SW480 (cell line): Measurements from ENCODE around the gene LMX1B.

Source experiments
- DNase-seq: peaks from one replicate; pipeline ENCODE4 v3.0.0-alpha.2; 2016; ENCODE audit warnings: low spot score

Gene LMX1B

DNA sequence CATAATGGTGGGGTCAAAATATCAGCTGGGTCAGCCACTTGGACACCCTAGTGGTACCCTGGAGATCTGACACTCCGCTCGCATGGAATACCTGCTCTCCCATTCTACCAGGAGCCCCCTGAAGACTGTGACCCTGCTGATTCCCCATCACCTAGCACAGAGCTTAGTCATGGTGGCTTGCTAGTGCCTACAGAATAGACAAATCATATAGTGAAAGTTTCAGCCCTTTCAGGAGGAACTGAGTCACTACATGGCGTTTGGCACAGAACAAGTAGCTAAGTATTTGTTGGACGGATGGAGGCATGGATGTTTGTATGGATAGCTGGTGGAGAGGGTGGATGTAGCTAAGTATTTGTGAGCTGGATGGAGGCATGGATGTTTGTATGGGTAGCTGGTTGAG lies 65.3 kb downstream of the LMX1B start:
- no peak for DNase-seq

DNA sequence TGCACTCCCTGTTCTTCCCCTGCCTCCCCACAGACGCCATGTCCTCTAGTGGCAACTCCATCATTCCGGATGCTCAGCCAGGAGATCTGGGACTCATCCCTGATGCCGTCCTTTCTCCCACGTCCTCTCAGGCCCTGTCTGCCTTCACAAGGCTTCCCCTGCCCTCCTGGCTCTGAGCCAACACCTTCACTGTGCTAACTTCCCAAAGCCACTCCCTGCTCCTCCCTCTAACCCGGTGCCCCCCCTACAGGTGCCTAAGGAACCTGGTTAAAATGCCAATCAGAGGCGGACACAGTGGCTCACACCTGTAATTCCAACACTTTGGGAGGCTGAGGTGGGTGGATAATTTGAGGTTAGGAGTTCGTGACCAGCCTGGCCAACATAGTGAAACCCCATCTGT lies 67.6 kb downstream of the LMX1B start:
- no peak for DNase-seq

DNA sequence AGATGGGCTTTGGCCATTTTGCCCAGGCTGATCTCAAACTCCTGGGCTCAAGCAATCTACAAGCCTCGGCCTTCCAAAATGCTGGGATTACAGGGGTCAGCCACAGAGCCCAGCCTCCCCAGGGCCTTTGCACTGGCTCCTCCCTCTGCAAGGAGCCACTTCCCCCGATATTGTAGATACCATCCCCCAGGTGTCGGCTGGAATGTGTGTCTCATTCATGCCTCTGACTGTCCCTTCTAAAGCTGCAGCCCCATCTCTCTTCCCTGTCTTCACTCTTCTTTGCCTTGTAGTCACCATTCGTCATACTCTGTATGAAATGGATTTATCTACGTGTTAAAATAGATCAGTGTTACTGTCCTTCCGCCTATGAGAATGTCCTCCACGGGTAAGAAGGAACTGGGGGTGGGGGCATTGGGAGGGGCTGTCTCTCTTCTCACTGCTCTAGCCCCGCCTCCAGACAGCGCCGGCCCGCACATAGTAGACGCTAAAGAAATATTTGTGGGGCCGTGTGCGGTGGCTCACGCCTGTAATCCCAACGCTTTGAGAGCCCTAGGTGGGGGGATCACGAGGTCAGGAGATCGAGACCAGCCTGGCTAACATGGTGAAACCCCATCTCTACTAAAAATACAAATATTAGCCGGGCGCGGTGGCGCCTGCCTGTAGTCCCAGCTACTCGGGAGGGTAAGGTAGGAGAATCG lies 68.5 kb downstream of the LMX1B start:
- no peak for DNase-seq

DNA sequence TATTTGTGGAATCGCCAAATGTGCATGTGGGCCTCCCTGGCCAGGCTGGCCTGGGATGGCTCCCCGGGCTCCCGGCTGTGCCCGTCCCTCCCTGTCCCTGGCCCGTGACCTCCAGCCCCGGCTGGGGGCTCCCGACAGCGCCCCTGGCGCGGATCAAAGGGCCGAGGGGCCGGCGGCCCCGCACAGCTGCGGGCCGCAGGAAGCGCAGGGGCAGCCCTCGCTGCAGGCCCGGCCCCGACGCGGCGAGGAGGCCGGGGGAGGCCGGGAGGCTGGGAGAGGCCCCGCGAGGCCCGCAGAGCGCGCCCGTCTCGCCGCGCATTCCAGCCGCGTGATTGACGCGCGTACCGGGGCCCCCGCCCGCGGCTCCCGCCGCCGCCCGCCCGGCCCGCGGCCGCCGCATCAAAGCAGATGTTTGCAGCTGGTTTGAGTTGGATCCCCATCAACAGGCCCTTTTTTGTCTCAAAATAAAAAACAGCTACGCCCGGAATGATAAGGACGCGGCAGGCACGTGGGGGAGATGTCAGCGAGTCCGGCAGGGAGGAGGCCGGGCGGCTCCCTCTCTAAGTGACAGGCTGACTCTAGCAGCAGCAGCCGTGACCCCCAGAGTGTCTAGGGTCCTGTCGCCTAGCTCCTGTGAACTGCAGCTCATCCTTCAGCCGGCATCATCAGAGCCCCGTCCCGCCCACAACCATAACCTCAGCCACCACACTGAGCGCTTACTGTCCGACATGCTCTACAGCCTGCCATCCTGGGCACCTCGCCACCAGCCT lies 69.4 kb downstream of the LMX1B start:
- DNase-seq, result peak; percentile 43

DNA sequence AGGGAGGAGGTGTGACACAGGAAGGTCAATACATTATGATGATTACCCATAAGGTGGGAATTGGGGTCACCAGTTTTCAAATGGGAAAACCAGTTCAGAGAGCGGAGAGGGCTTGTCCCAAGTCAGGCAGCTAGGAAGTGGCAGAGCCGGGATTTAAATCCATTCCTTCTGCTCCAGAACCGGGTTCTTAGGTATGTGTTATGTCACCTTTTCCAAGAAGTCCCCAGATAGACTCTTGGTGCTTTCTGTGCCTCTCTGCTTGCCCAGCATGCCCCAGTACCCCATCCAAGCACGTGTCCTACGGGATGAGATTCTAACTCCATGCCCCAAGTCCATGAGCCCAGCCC lies 69.9 kb downstream of the LMX1B start:
- DNase-seq, result no peak

DNA sequence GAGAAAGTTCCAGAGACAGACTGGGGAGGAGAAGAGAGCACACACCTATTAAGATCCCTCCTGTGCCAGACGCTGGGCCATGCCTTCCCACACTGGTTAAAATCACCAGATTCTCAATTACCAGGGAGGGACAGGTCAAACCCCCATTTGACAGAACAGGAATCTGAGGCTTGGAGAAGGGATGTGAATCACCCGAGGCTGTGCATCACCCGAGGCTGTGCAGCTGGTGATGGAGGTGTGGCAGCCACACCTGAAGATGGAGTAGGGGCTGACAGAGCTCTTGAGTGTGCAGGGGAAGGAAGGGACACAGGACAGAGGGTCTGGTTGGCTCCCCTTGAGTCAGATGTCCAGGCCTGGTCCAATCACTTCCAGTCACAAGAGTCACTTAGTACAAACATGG lies 70.6 kb downstream of the LMX1B start:
- no peak for DNase-seq

DNA sequence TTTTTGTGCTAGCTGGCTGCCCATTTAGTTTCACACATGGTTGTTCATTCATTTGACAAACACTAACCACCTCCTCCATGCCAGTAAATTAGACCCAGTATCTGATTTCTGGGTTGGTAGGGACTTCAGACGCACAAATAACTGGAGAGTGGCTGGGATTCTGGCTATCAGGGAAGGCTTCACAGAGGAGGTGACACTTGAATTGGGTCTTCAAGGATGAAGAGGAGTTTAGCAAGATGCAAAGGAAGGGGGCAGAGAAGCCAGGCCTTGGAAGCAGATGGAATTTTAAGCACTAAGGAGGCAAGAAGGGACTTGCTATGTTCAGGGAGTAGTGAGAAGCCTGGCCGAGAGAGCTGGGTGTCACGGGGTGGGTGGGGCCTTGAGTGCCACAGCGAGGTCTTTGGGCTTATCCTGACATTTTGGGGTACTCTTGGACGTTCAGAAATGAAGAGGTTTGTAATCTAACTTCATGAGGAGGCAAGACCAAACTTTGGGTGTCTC lies 71.3 kb downstream of the LMX1B start:
- no peak for DNase-seq

DNA sequence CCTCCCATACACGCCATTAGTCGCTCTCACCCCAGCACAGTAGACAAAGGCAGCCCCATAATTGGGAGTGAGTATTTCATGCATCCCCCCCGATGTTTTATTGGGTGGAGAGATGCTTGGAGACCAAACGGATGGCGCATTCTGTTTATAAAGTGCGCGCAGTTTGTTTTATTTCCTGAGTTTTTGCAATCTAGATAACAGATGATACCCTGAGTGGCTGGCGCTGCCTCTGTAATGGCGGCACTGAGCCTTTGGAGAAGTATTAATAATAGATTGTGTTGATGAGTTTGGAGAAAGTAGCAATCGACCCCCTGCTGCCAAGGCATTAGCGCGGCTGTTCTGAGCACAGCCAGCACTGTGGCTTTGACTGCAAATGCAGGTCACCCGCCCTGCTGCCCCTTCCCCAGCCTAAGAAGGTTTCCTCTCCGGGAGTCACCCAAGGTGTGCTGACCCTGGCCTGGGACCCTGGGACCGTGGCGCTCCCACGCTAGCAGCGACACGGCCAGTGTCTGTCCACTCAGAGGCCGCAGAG lies 74.3 kb downstream of the LMX1B start:
- DNase-seq, result no peak

DNA sequence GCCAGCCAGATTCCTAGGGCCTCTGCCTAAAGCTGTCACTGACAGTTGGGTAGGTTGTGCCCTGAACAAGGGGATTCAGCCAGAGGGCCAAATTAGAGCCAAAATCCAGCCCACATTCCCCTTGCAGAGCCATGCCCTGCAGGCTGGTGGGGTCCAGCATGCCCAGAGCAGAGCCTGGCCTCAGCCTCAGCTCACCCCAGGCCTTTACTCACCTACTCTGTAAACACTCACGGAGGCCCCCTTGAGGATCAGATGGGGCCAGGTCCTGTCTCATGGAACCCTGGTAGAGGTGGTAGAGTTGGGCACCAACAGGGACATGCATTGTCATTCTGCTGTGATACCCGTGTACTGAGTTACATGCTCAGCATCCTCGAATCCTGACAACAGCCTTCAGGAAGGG lies 74.9 kb downstream of the LMX1B start:
- no peak for DNase-seq

DNA sequence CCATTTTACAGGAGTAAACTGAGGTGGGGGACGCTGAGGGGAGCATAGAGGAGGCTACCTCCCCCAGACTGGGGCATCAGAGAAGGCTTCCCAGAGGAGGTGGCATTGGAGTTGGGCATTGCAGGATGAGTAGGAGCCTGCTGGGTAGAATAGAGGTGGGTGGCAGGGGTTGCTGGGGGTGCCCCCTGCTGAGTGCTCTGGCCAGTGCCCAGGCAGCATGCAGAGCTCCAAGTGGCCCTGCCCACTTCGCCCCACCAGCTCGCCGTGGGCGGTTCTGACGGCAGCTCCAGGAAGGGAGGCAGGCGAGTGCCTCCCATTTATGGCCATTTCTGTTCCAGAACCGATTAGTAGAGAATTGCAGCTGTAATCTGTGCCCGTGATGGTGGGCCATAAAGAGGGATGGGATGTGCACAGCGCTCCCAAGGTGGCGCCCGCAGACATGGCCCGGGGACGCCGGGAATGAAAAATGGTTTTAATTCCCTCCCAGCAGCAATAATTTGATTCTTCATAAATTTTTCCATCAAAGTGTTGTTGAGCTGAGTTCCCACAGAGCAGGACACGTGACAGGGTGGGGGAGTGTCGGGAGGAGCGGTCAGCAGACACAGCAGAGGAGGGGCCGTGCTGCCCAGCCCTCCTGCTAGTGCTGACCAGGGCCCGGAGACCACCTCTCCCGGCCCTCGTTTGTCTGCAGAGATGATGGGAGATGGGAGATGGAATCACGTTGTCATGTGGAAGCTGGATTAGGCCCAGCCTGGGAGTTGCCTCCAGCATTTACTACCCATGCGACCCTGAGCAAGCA lies 75.5 kb downstream of the LMX1B start:
- DNase-seq, result no peak

DNA sequence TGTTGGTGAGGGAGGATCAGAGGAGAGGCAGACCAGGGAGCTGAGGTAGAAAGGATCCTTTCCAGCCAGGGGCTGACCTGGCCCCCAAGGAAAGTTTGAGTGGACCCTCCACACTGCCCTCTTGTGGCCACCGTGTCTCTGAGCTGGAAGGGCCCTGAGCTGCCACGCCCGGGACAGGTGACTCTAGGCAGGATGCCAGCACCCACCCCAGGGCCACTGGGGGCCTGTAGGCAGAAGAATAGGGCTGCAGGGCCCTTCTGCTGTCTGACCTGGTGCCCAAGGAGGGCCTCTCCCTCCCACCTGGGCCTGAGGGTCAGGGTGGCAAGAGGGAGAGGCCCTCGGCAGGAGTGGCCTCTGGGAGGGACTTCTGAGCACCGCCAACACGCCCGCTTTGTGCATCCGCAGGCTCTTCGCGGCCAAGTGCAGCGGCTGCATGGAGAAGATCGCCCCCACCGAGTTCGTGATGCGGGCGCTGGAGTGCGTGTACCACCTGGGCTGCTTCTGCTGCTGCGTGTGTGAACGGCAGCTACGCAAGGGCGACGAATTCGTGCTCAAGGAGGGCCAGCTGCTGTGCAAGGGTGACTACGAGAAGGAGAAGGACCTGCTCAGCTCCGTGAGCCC lies 76.8 kb downstream of the LMX1B start:
- DNase-seq, result peak; percentile 37

DNA sequence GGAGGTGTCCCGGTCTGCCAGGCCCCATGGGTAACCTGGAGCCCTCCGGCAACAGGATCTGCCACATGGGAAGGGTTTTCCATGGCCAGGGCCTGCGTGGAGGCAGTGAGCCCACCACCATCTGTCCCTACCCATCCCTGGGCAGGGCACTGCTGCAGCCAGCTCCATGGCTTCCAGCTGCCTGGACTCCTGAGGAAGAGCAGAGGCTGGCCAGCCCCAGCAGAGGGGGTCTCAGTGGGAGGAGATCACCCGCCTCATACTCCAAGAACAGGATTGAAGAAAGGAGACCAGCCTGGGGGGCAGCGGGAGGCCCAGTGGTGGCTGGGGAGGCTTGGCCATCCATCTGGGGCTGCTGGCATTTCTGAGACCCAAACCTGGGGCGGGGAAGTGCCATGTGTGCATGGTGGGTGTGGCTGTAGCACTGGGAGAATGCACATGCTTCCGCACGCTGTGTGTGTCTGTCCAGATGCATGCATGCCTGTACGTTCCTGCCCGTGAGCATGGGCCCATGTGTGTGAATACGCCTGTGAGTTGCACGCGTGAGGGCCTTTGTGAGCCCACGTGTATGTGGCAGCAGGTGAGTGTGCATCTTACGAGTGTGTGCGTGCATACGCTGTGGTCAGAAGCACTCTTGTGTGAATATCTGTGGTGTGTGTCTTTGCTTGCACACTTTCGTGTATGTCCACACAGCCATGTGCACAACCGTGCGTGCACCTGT lies 78.5 kb downstream of the LMX1B start:
- DNase-seq, result no peak

DNA sequence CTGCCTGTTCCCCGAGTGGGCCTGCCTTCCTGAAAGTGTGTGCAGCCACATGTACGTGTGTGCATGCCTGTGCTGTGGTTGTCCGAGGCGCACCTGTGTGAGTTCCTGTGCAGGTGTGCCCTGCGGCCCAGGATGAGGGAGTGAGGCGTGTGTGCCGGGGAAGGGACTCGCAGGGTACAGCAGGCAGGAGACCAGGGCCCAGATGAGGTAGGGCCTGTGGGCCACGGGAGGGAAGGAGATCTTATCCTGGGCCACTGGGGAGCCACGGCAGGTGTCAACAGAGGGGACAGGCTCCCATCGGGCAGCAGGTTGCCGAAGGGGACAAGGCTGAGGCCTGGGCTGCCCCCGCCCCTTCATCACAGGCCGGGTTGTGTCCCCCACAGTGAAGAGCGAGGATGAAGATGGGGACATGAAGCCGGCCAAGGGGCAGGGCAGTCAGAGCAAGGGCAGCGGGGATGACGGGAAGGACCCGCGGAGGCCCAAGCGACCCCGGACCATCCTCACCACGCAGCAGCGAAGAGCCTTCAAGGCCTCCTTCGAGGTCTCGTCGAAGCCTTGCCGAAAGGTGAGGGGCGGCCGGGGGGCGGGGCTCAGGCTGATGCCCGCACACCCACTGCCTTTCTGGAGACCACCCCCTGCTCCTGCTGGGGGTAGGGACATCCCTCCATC lies 79.2 kb downstream of the LMX1B start:
- DNase-seq, result no peak

DNA sequence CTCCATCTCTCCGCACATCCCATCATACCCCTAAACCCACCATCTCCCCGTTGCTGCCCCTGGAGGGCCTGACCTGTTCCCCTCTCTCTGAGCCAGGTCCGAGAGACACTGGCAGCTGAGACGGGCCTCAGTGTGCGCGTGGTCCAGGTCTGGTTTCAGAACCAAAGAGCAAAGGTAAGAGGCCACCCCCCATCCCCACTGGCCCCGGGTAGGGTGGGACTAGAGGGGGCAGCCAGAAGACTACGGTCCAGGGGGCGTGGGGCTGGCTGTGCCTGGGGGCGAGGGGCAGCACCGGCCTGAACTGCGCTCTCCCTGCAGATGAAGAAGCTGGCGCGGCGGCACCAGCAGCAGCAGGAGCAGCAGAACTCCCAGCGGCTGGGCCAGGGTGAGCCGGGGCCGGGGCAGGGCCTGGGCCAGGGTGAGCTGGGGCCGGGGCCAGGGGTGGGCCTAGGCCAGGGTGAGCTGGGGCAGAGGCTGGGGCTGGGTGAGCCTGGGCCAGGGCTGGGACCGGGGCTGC lies 79.8 kb downstream of the LMX1B start:
- no peak for DNase-seq

DNA sequence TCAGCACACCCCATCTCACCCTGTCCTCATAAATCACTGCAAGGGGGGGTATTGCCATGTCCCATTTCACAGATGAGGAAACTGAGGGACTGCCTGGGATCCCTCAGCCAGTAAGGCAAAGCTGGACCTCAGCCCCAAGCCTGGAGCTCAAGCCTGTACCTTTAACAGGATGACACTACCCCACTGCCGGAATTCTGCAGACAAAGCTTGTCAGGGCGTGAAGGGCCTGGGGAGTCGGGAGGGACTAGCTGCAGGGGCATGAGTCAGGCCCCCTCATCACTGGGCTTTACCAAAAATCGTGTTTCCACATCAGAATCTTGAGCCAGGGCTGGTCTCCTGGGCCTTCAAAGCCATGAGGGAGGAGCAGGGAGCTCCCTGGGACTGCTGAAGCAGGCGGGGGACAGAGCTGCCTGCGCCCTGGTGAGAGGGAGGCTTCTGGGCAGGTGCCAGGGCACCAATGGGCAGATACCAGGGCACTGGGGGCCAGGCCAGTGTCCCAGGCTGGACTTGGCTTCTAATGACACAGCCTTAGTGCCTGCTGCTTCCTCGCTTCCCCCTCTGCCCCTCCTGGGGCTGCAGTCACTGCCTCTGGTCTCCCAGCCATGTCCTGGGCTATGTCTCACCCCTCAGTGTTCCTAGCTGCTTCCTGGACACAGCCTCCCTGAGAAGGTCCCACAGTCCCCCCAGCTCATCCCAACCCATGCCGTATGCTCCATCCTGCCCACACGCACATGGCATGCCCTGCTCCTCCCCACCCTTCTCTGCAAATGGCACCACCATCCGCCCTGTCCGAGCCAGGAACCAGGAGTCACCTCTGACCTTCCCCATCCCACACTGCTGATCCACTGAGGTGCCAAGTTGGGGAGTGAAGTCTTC lies 80.7 kb downstream of the LMX1B start:
- no peak for DNase-seq

DNA sequence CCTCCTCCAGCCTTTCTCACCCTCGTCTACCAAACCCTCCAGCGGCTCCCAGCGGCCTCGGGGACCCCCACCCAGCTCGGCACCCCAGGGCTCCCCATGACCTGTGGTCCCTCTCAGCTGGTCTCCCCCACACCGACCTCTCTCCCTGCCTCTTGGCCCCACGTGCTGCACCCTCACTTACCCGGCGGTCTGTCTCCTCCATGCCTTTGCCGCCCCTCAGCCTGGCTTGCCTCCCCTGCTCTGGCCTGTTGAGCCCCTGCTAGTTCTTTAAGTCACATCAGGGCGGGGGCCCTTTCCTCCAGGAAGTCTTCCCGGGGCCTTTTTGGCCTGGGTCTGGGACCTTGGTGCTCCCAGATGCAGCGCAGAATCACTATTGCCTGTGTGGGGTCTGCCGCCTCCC lies 81.5 kb downstream of the LMX1B start:
- no peak for DNase-seq

DNA sequence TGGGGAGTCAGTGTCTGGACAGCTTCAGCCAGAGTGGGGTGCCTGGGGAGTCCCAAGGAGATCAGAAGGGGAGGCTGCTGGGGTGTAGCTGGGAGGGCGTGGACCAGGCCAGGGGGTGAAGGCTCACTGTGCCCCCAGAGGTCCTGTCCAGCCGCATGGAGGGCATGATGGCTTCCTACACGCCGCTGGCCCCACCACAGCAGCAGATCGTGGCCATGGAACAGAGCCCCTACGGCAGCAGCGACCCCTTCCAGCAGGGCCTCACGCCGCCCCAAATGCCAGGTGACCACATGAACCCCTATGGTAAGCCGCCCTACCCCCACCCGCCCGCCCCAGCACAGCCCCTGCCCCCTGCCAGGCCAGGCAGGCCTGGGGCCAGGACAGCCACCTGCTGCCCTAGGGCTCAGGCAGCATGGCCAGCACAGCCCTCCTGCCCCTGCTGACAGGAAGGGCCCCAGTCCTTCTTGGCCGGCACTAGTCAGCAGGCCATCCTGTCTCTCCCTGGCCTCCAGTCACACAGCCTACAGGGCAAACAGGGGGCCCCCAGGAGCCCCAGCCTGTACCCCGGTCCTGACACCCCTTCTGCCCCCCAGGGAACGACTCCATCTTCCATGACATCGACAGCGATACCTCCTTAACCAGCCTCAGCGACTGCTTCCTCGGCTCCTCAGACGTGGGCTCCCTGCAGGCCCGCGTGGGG lies 82.1 kb downstream of the LMX1B start:
- DNase-seq, result no peak

DNA sequence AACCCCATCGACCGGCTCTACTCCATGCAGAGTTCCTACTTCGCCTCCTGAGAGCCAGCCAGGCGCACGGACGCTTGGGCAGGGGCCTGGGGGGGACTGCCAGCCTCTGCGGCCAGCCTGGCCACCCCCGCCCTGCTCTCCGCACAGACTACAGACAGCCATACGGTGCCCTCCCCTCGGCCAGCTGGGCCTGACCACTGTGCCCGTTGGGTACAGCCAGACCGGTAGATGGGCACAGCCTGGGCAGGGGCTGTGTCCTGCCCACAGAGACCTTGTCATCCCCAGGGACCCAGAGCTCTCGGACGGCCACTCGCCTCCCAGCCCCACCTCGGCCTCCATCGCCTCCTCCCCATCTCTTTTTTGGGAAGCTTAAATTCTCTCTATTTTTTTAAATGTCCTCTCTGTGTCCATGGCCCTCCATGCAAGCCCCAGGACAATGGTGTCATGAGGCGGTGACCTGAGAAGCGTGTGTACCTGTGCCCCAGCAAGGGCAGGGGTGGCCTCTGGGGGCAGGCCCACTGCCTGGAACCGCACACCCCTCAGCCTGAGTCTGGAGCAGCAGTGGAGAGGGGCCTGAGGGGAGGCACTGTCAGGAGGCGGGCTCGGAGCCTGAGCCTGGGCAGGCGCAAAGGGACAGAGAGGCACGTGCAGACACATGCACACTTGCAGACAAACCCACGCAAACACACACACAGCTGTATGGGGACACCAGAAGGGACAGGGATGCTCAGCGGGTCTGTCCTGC lies 82.8 kb downstream of the LMX1B start:
- no peak for DNase-seq
